Measurements from ENCODE around the gene KIF5B. TPM values are rescaled to one million over a fixed set of nuclear protein-coding genes. Genes with fewer than 3 reads are reported as not detected.
"Not testable (repeated sequence)": the region's sequence is repeated elsewhere in the genome, so short reads cannot be mapped to it uniquely, and the experiment has no call there.

KIF5B gene
- total RNA-seq, 1 experiment from 2014 or later = 148 TPM

- Histone ChIP-seq H3K4me3 (ENCODE audit: low read depth, low read length, poor library complexity, severe bottlenecking) (no peak overlapping the region), H3K4me1 (ENCODE audit: insufficient read depth, low read length, poor library complexity, severe bottlenecking) (no peaks in the 10 kb centered on the region), H3K27ac (ENCODE audit: low read depth, low read length, poor library complexity, severe bottlenecking) (no peak overlapping the region), H3K9me3 (ENCODE audit: low read depth, low read length, poor library complexity, severe bottlenecking) (no peaks in the 10 kb centered on the region), H3K27me3 (replicated peaks; ENCODE audit: insufficient read depth, low read depth, low read length, poor library complexity) (no peaks in the 10 kb centered on the region), H3K36me3 (ENCODE audit: insufficient read depth, low read length, poor library complexity, severe bottlenecking) (no peaks in the 10 kb centered on the region)
- TF ChIP-seq, protein P1, sequence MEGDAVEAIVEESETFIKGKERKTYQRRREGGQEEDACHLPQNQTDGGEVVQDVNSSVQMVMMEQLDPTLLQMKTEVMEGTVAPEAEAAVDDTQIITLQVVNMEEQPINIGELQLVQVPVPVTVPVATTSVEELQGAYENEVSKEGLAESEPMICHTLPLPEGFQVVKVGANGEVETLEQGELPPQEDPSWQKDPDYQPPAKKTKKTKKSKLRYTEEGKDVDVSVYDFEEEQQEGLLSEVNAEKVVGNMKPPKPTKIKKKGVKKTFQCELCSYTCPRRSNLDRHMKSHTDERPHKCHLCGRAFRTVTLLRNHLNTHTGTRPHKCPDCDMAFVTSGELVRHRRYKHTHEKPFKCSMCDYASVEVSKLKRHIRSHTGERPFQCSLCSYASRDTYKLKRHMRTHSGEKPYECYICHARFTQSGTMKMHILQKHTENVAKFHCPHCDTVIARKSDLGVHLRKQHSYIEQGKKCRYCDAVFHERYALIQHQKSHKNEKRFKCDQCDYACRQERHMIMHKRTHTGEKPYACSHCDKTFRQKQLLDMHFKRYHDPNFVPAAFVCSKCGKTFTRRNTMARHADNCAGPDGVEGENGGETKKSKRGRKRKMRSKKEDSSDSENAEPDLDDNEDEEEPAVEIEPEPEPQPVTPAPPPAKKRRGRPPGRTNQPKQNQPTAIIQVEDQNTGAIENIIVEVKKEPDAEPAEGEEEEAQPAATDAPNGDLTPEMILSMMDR (conservative IDR thresholded peaks at IDR 0.05; ENCODE audit: low read depth, low read length) = no peak
- TF ChIP-seq EZH2 (IDR thresholded peaks at IDR 0.05; ENCODE audit: borderline replicate concordance, low read depth, low read length, poor library complexity, severe bottlenecking) = no peak
- CTCF ChIA-PET = no interaction called here
- no TSS peak for BruUV-seq (replicated peaks)
- DNase-seq (ENCODE audit: low spot score) = peak; percentile 18
- POLR2A ChIA-PET (ENCODE audit: low non-redundant PET) = no interaction called here
- intact Hi-C loops (cut with micrococcal nuclease; ENCODE audit: unreplicated experiment) = no loop called here
Measured at GRCh38 chr10:32104181-32104580, 48.0 kb upstream of the KIF5B start.

DNA sequence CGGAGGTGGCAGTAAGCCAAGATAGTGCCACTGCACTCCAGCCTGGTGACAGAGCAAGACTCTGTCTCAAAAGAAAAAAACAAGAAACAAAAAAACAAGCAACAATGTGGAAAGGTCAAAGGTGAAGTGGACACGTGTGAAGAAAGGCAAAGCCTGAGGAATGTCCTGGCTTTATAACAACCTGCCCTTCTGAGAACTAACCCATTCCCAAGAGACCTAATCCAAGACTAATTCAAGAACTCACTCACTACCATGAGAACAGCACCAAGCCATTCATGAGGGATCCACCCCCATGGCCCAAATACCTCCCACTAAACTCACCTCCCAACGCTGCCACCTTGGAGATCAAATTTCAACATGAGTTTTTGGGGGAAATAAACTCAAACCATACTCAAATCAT is 47.5 kb upstream of the KIF5B start:
- intact Hi-C loops (cut with micrococcal nuclease; ENCODE audit: unreplicated experiment) = no loop called here
- ChIA-PET POLR2A (ENCODE audit: low non-redundant PET) (no interaction called here), CTCF (no interaction called here)
- H3K4me1 ChIP-seq (ENCODE audit: insufficient read depth, low read length, poor library complexity, severe bottlenecking) = no peaks in the 10 kb centered on the region
- no peak for TF ChIP-seq EZH2 (IDR thresholded peaks at IDR 0.05; ENCODE audit: borderline replicate concordance, low read depth, low read length, poor library complexity, severe bottlenecking)
- TF ChIP-seq, protein P1 (conservative IDR thresholded peaks at IDR 0.05; ENCODE audit: low read depth, low read length) = no peak
- DNase-seq (ENCODE audit: low spot score) = peak; percentile 7
- no peaks in the 10 kb centered on the region for H3K36me3 ChIP-seq (ENCODE audit: insufficient read depth, low read length, poor library complexity, severe bottlenecking)
- no TSS peak for BruUV-seq (replicated peaks)
- H3K4me3 ChIP-seq (ENCODE audit: low read depth, low read length, poor library complexity, severe bottlenecking) = no peak overlapping the region
- H3K27me3 ChIP-seq (replicated peaks; ENCODE audit: insufficient read depth, low read depth, low read length, poor library complexity) = no peaks in the 10 kb centered on the region
- no peaks in the 10 kb centered on the region for H3K9me3 ChIP-seq (ENCODE audit: low read depth, low read length, poor library complexity, severe bottlenecking)
- no peak overlapping the region for H3K27ac ChIP-seq (ENCODE audit: low read depth, low read length, poor library complexity, severe bottlenecking)

GRCh38 chr10:32098566-32099259 is 42.5 kb upstream of the KIF5B start:
- H3K4me3 ChIP-seq (ENCODE audit: low read depth, low read length, poor library complexity, severe bottlenecking); H3K36me3 ChIP-seq (ENCODE audit: insufficient read depth, low read length, poor library complexity, severe bottlenecking); H3K27ac ChIP-seq (ENCODE audit: low read depth, low read length, poor library complexity, severe bottlenecking); H3K27me3 ChIP-seq (replicated peaks; ENCODE audit: insufficient read depth, low read depth, low read length, poor library complexity); POLR2A ChIA-PET (ENCODE audit: low non-redundant PET); H3K4me1 ChIP-seq (ENCODE audit: insufficient read depth, low read length, poor library complexity, severe bottlenecking); intact Hi-C loops (cut with micrococcal nuclease; ENCODE audit: unreplicated experiment); CTCF ChIA-PET; DNase-seq (ENCODE audit: low spot score); BruUV-seq (replicated peaks); H3K9me3 ChIP-seq (ENCODE audit: low read depth, low read length, poor library complexity, severe bottlenecking): not testable (repeated sequence)

GRCh38 chr10:32095116-32095733 is 39.0 kb upstream of the KIF5B start:
- no peak overlapping the region for H3K4me3 ChIP-seq (ENCODE audit: low read depth, low read length, poor library complexity, severe bottlenecking)
- no peak overlapping the region for H3K27ac ChIP-seq (ENCODE audit: low read depth, low read length, poor library complexity, severe bottlenecking)
- intact Hi-C loops (cut with micrococcal nuclease; ENCODE audit: unreplicated experiment) = no loop called here
- H3K27me3 ChIP-seq (replicated peaks; ENCODE audit: insufficient read depth, low read depth, low read length, poor library complexity) = no peaks in the 10 kb centered on the region
- ChIA-PET POLR2A (ENCODE audit: low non-redundant PET) (no interaction called here), CTCF (no interaction called here)
- H3K36me3 ChIP-seq (ENCODE audit: insufficient read depth, low read length, poor library complexity, severe bottlenecking) = no peaks in the 10 kb centered on the region
- BruUV-seq (replicated peaks) = no TSS peak
- TF ChIP-seq EZH2 (IDR thresholded peaks at IDR 0.05; ENCODE audit: borderline replicate concordance, low read depth, low read length, poor library complexity, severe bottlenecking) = no peak
- TF ChIP-seq, protein P1 (conservative IDR thresholded peaks at IDR 0.05; ENCODE audit: low read depth, low read length) = no peak
- no peaks in the 10 kb centered on the region for H3K9me3 ChIP-seq (ENCODE audit: low read depth, low read length, poor library complexity, severe bottlenecking)
- DNase-seq (ENCODE audit: low spot score) = no peak
- H3K4me1 ChIP-seq (ENCODE audit: insufficient read depth, low read length, poor library complexity, severe bottlenecking) = no peaks in the 10 kb centered on the region
